ENCODE results near the gene TMEM238.

- TF ChIP-seq CTCF (IDR thresholded peaks at IDR 0.05; ENCODE audit: insufficient read depth, low read length, poor library complexity, severe bottlenecking) (no peak), EZH2phosphoT487 (conservative IDR thresholded peaks at IDR 0.05; ENCODE audit: low read length) (no peak)
These were observed 13.6 kb downstream of the TMEM238 start, which contains the start of gene IL11 for GRCh38 chr19:55370305-55370988.

Measured in SU-DHL-6 (cell line).